ENCODE results near the gene TRAK1.

DNA sequence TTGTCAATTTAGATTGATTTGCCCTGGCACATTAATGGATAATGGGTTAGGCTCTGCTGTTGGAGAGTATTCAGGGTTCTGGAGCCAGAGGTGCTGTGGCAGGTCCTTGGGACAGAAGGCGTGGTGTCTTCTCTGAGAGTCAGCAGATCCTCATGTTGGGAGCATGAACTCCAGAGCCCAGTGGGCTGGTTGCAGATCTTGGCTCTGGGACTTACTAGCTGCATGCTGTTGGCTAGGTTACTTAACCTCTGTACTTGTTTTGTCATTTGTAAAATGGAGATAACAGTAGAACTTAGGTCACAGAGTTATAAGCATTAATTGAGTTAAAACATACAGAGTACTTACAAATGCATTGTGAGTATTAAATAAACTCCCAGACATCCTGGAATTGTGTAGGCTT lies 97.2 kb downstream of the TRAK1 start:
- TF ChIP-seq POLR2A (IDR thresholded peaks at IDR 0.05; ENCODE audit: low read length) (no peak), GATA1 (IDR thresholded peaks at IDR 0.05; ENCODE audit: low read depth, low read length) (no peak)
